Panc1 (cell line): ENCODE results near the gene GPR84.

Source experiments
- CTCF ChIP-seq: fragments of 450-650 bp; IDR thresholded peaks from 2 replicates; pipeline ENCODE4 v1.5.1; 2017; ENCODE audit warnings: mild to moderate bottlenecking
- POLR2AphosphoS5 ChIP-seq: IDR thresholded peaks from 2 replicates; pipeline ENCODE4 v1.6.1; 2012; ENCODE audit warnings: mild to moderate bottlenecking, low read depth, low read length, moderate library complexity
- REST ChIP-seq, 2 experiments: IDR thresholded peaks; 2 replicates each; pipeline ENCODE4 v1.6.1; 2011 to 2012; ENCODE audit warnings: low read depth in 2 of 2, control low read depth in 1 of 2, low read length in 1 of 2, mild to moderate bottlenecking in 1 of 2, moderate library complexity in 1 of 2; ENCODE audit not compliant: insufficient read depth in 1 of 2

DNA sequence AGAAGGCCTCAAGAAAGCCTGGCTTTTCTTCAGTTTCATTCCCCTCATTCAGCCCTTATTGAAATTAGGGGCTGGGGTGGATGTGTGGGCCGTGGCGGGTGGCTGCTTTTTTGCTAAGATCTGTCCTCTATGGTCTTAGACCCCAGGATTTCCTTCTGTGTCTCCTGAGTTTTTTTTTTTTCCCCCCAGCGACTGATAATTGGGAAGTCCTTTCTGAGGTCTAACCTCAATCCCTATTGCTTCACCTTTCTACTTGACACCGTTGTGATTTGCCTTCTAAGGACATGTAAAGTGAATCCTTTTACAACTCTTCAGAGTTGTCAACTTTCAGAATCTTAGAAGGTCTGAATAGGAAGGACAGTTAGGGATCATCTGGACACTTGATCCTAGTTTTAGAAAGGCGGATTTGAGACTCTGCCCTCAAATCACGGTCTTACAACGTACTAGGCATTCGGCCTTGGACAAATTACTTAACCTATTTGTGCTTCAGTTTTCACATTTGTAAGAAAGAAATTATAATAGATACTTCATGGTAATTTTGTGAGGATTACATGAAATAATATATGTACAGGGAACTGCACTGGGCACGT lies 4.4 kb downstream of the GPR84 start:
- TF ChIP-seq CTCF (no peak), POLR2AphosphoS5 (no peak), REST (IDR thresholded peaks at IDR 0.05; ENCODE audit: insufficient read depth in 1 of 2, low read depth in 2 of 2, low read length in 1 of 2) (no peak)
